Peyer's patch (tissue), 4 donors: ENCODE results near the gene ARHGAP22. TPM values are rescaled to one million over a fixed set of nuclear protein-coding genes. Genes with fewer than 3 reads are reported as not detected.

Source experiments
- DNase-seq, 3 donors: peaks; one replicate each; pipeline ENCODE4 v3.0.0-alpha.2; 2017 to 2019
- H3K27ac ChIP-seq, 4 donors: fragments of 200-600 bp; sonication (generic); one replicate each; pipeline ENCODE4 v1.5.1; 2016 to 2019
- H3K27me3 ChIP-seq, 2 donors: fragments of 200-600 bp; sonication (generic); one replicate each; pipeline ENCODE4 v1.5.1; 2019
- H3K36me3 ChIP-seq, 3 donors: fragments of 200-600 bp; sonication (generic); one replicate each; pipeline ENCODE4 v1.5.1; 2016 to 2019
- H3K4me1 ChIP-seq, 4 donors: fragments of 200-600 bp; sonication (generic); one replicate each; pipeline ENCODE4 v1.5.1; 2016 to 2019
- H3K4me3 ChIP-seq, 4 donors: fragments of 200-600 bp; sonication (generic); 1 replicate in 3 of 4; 2 replicates in 1 of 4; pipeline ENCODE4 v1.5.1; 2016 to 2019; ENCODE audit warnings: mild to moderate bottlenecking in 1 of 4
- H3K9me3 ChIP-seq, 4 donors: fragments of 200-600 bp; sonication (generic); one replicate each; pipeline ENCODE4 v1.5.1; 2016 to 2019; ENCODE audit warnings: mild to moderate bottlenecking in 1 of 4
- CTCF ChIP-seq, 6 experiments: fragments of 450-650 bp in 4 of 6; fragments of 200-600 bp in 2 of 6; sonication (generic) in 1 of 6; IDR thresholded peaks; one replicate each; pipeline ENCODE4 v1.5.1; 2017 to 2019; ENCODE audit warnings: antibody characterized with exemption in 6 of 6, mild to moderate bottlenecking in 3 of 6, moderate library complexity in 1 of 6
- POLR2A ChIP-seq, 2 donors: fragments of 450-650 bp; IDR thresholded peaks; one replicate each; pipeline ENCODE4 v1.5.1; 2017; ENCODE audit warnings: antibody characterized with exemption in 2 of 2, mild to moderate bottlenecking in 2 of 2, moderate library complexity in 2 of 2
- total RNA-seq, 4 donors: library from RNA; depleted of rRNA; stranded (reverse); fragments of >200 nt; gene quantifications; one replicate each; pipeline ENCODE4 v1.1.0, GENCODE V29; 2016

The ARHGAP22 gene
- total RNA-seq, 4 donors from 2014 or later = 1.9 to 10.7 (median 8.3) TPM; not detected in 1

- no peak for DNase-seq
- H3K27ac ChIP-seq = no peak overlapping the region
- H3K4me1 ChIP-seq = peaks cover 0 to 6% (median 0%) of the 10 kb centered on the region in 4 donors
- no peak overlapping the region for H3K4me3 ChIP-seq
- TF ChIP-seq CTCF (IDR thresholded peaks at IDR 0.05) (no peak), POLR2A (IDR thresholded peaks at IDR 0.05) (no peak)
- no peaks in the 10 kb centered on the region for H3K27me3 ChIP-seq
- no peaks in the 10 kb centered on the region for H3K36me3 ChIP-seq
- H3K9me3 ChIP-seq = no peaks in the 10 kb centered on the region
These were observed 162.1 kb downstream of the ARHGAP22 start for GRCh38 chr10:48442809-48443177.

GRCh38 chr10:48442090-48442808 is 162.6 kb downstream of the ARHGAP22 start:
- Histone ChIP-seq H3K9me3 (no peaks in the 10 kb centered on the region), H3K36me3 (no peaks in the 10 kb centered on the region), H3K4me3 (no peak overlapping the region), H3K4me1 (peaks cover 0 to 6% (median 0%) of the 10 kb centered on the region in 4 donors), H3K27me3 (no peaks in the 10 kb centered on the region), H3K27ac (no peak overlapping the region)
- peak in 2 of 3 donors; percentile 40 to 43 for DNase-seq
- no peak for TF ChIP-seq CTCF (IDR thresholded peaks at IDR 0.05)
- no peak for TF ChIP-seq POLR2A (IDR thresholded peaks at IDR 0.05)

GRCh38 chr10:48440771-48441170 is 164.1 kb downstream of the ARHGAP22 start:
- Histone ChIP-seq H3K27me3 (no peaks in the 10 kb centered on the region), H3K36me3 (peaks cover 0 to 9% (median 0%) of the 10 kb centered on the region in 3 donors)

GRCh38 chr10:48439581-48440041 is 165.3 kb downstream of the ARHGAP22 start:
- no peak overlapping the region for H3K4me3 ChIP-seq
- TF ChIP-seq POLR2A (IDR thresholded peaks at IDR 0.05) (no peak), CTCF (IDR thresholded peaks at IDR 0.05) (peak in 3 of 6 experiments; percentile 15 to 27 (median 22))
- no peaks in the 10 kb centered on the region for H3K9me3 ChIP-seq
- peaks cover 0 to 6% (median 0%) of the 10 kb centered on the region in 4 donors for H3K4me1 ChIP-seq
- no peaks in the 10 kb centered on the region for H3K27me3 ChIP-seq
- peaks cover 0 to 16% (median 0%) of the 10 kb centered on the region in 3 donors for H3K36me3 ChIP-seq
- H3K27ac ChIP-seq = no peak overlapping the region
- peak in 2 of 3 donors; percentile 72 to 81 for DNase-seq

More at GRCh38 chr10:48440771-48441170, 164.1 kb downstream of the ARHGAP22 start:
- peaks cover 0 to 6% (median 0%) of the 10 kb centered on the region in 4 donors for H3K4me1 ChIP-seq
- no peak for TF ChIP-seq CTCF (IDR thresholded peaks at IDR 0.05)
- TF ChIP-seq POLR2A (IDR thresholded peaks at IDR 0.05) = no peak
- DNase-seq = no peak
- H3K27ac ChIP-seq = no peak overlapping the region
- no peaks in the 10 kb centered on the region for H3K9me3 ChIP-seq
- no peak overlapping the region for H3K4me3 ChIP-seq

- Histone ChIP-seq H3K36me3 (peaks cover 0 to 19% (median 0%) of the 10 kb centered on the region in 3 donors), H3K9me3 (no peaks in the 10 kb centered on the region), H3K4me1 (peaks cover 0 to 6% (median 0%) of the 10 kb centered on the region in 4 donors), H3K27me3 (no peaks in the 10 kb centered on the region), H3K4me3 (no peak overlapping the region), H3K27ac (no peak overlapping the region)
- no peak for DNase-seq
- TF ChIP-seq CTCF (IDR thresholded peaks at IDR 0.05) (no peak), POLR2A (IDR thresholded peaks at IDR 0.05) (no peak)
These were observed 165.8 kb downstream of the ARHGAP22 start for GRCh38 chr10:48439031-48439430.
